Kidney (tissue), 14 donors: ENCODE results near the gene BANF1. TPM values are rescaled to one million over a fixed set of nuclear protein-coding genes. Genes with fewer than 3 reads are reported as not detected.
A peak's percentile ranks its signal among the peaks of the same experiment; 100 is the strongest.

Experiments
- DNase-seq, 5 donors: peaks; one replicate each; pipeline ENCODE4 v3.0.0-alpha.2; 2013 to 2020
- FAIRE-seq: peaks from 2 replicates; lab custom pipeline; 2012; peaks lifted over from hg19 to GRCh38; lab: Jason Lieb, UNC
- H3K27ac ChIP-seq, 2 donors: one replicate each; pipeline ENCODE4 v1.7.0; 2013; ENCODE audit warnings: low read depth in 2 of 2, low read length in 2 of 2, inconsistent platforms in 1 of 2
- H3K27me3 ChIP-seq: one replicate; pipeline ENCODE4 v1.7.1; 2013; ENCODE audit warnings: low read length, inconsistent platforms; ENCODE audit not compliant: control insufficient read depth, insufficient read depth
- H3K36me3 ChIP-seq, 3 donors: one replicate each; pipeline versions ENCODE4 v1.7.0 to v1.7.1; 2013; ENCODE audit warnings: low read length in 3 of 3, control low read depth in 1 of 3, inconsistent platforms in 1 of 3; ENCODE audit not compliant: insufficient read depth in 3 of 3, control insufficient read depth in 2 of 3
- H3K4me1 ChIP-seq, 3 donors: one replicate each; pipeline versions ENCODE4 v1.7.0 to v1.7.1; 2013; ENCODE audit warnings: low read length in 3 of 3, inconsistent platforms in 1 of 3, low read depth in 1 of 3; ENCODE audit not compliant: control insufficient read depth in 2 of 3, insufficient read depth in 2 of 3
- H3K4me3 ChIP-seq, 3 donors: one replicate each; pipeline versions ENCODE4 v1.7.0 to v1.8.1; 2013; ENCODE audit warnings: low read length in 3 of 3, control low read depth in 1 of 3, inconsistent platforms in 1 of 3
- H3K9ac ChIP-seq, 3 donors: one replicate each; pipeline versions ENCODE4 v1.7.0 to v1.7.1; 2013; ENCODE audit warnings: low read length in 3 of 3, control low read depth in 1 of 3, inconsistent platforms in 1 of 3
- H3K9me3 ChIP-seq, 3 donors: one replicate each; pipeline versions ENCODE4 v1.7.0 to v1.7.1; 2013; ENCODE audit warnings: low read length in 3 of 3, control low read depth in 1 of 3, inconsistent platforms in 1 of 3; ENCODE audit not compliant: control insufficient read depth in 2 of 3, insufficient read depth in 1 of 3
- CTCF ChIP-seq: IDR thresholded peaks from 3 replicates; pipeline ENCODE4 v1.5.1; 2012; ENCODE audit warnings: mild to moderate bottlenecking, moderate library complexity, borderline replicate concordance; ENCODE audit not compliant: insufficient read depth; ENCODE audit errors: extremely low read depth
- intact Hi-C: fragments of 100-400 bp; cut with DNase I; formaldehyde crosslinking; loops from one replicate; pipeline ENCODE4 v1.11.1; 2022
- polyA plus RNA-seq: library from polyadenylated mRNA; stranded (reverse); fragments of 350-450 nt; fragmentation: Illumina TruSeq; extraction: RNeasy Lipid Tissue Mini Kit (QIAGEN cat#74804); gene quantifications from one replicate; pipeline ENCODE4 v1.2.3, GENCODE V29; 2014; ENCODE audit warnings: low read depth, low replicate concordance; ENCODE audit not compliant: insufficient read depth
- total RNA-seq: library from RNA; stranded (reverse); fragmentation: NEBNext Ultra II Directional; extraction: Animal tissue kit (Norgen Biotek cat#: 25700); gene quantifications from one replicate; pipeline ENCODE4 v1.2.1, GENCODE V29; 2021
- donor health status: control.
- donor health status: control.
- donor health status: control.
- donor health status: control.
- donor health status: control.
- donor health status: DM: yes; HTN: yes; CAD: no.
- donor health status: Normal renal cell carcinoma (clear cell type).

The BANF1 gene
- total and polyA plus RNA-seq, 2 donors from 2014 or later = 181 to 186 TPM

GRCh38 chr11:66004186-66004585 lies 1.9 kb downstream of the BANF1 start:
- no peak overlapping the region for H3K4me3 ChIP-seq
- DNase-seq (peak in 1 of 5 donors; percentile 39), FAIRE-seq (no peak)
- no peak overlapping the region for H3K27ac ChIP-seq
- H3K4me1 ChIP-seq = peaks cover 0 to 10% (median 0%) of the 10 kb centered on the region in 3 donors
- intact Hi-C loops = no loop called here
- no peaks in the 10 kb centered on the region for H3K9me3 ChIP-seq
- H3K36me3 ChIP-seq = peaks cover 7 to 19% (median 13%) of the 10 kb centered on the region in 3 donors
- no peaks in the 10 kb centered on the region for H3K27me3 ChIP-seq
- TF ChIP-seq CTCF = no peak
- no peak overlapping the region for H3K9ac ChIP-seq

- DNase-seq (peak in 1 of 5 donors; percentile 34), FAIRE-seq (no peak)
- Histone ChIP-seq H3K9ac (no peak overlapping the region), H3K4me3 (no peak overlapping the region), H3K4me1 (peaks cover 0 to 6% (median 0%) of the 10 kb centered on the region in 3 donors), H3K27me3 (peaks cover 3% of the 10 kb centered on the region), H3K36me3 (peaks cover 0 to 7% (median 3%) of the 10 kb centered on the region in 3 donors), H3K27ac (no peak overlapping the region), H3K9me3 (no peaks in the 10 kb centered on the region)
- intact Hi-C loops = no loop called here
- TF ChIP-seq CTCF = no peak
These were observed 4.0 kb downstream of the BANF1 start for GRCh38 chr11:66006134-66006890.

- Histone ChIP-seq H3K4me1 (peaks cover 0 to 6% (median 0%) of the 10 kb centered on the region in 3 donors), H3K27me3 (peaks cover 6% of the 10 kb centered on the region), H3K9me3 (no peaks in the 10 kb centered on the region), H3K27ac (no peak overlapping the region), H3K36me3 (peaks cover 0 to 7% (median 3%) of the 10 kb centered on the region in 3 donors), H3K9ac (no peak overlapping the region), H3K4me3 (no peak overlapping the region)
- intact Hi-C loops = no loop called here
- TF ChIP-seq CTCF = no peak
- no peak for FAIRE-seq
- DNase-seq = no peak
These were observed 4.5 kb downstream of the BANF1 start for GRCh38 chr11:66006891-66007176.

- no peak overlapping the region for H3K27ac ChIP-seq
- H3K9me3 ChIP-seq = no peaks in the 10 kb centered on the region
- no peak overlapping the region for H3K4me3 ChIP-seq
- DNase-seq (no peak), FAIRE-seq (no peak)
- peaks cover 0 to 6% (median 0%) of the 10 kb centered on the region in 3 donors for H3K4me1 ChIP-seq
- no peak overlapping the region for H3K9ac ChIP-seq
- TF ChIP-seq CTCF = no peak
- peaks cover 7% of the 10 kb centered on the region for H3K27me3 ChIP-seq
- peaks cover 0 to 7% (median 3%) of the 10 kb centered on the region in 3 donors for H3K36me3 ChIP-seq
- intact Hi-C loops = no loop called here
These were observed 4.9 kb downstream of the BANF1 start for GRCh38 chr11:66007201-66007634.
